ENCODE measurements around the gene TSPAN33. TPM values are rescaled to one million over a fixed set of nuclear protein-coding genes. Genes with fewer than 3 reads are reported as not detected.

TSPAN33 gene
- total and polyA plus RNA-seq, 9 of the 15 experiments (the other 6 are each of a cell fraction or from before 2014, with no cell fraction given), result 0.03 to 1.5 (median 0.23) TPM; not detected in 2

DNA sequence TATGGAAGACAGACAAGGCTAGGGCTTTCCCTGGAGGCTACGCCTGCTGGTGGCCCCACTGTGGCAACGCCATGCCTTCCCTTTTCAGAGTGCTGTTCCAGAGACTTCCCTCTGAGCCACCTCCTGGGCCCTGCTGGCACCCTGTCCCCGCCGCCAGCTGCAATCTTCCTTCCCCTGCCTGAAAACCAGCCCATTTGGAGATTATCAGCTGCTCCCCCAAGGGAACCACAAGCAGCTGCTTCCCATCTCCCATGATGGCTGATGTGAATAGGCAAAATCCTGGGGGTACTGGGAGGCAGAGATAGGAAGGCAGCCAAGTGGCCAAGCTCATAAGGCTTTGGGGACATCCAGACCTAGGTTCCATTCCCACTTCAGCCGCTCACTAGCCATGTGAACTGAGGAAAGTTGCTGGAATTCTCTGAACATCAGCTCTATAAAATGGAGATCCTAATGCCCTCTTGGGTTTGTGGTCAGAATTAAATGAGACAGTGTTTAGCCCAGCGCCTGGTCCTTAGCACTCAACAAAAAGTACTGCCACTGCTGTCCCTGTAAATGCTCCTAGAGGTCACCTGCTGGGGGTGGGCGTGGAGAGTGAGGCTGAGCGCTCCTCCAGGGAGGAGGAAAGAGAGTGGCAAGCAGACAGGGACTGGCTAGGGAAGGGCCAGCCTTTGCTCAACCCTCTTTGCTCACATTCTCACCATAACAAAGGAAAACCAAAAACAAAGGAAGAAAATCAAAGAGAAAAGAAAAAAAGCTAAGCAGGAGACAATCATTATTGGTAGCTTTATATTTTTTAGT, 5.9 kb downstream of the TSPAN33 start (continued):
- TF ChIP-seq ZNF175 (CRISPR knock-in tag; IDR thresholded peaks at IDR 0.05; ENCODE audit: low read depth) (peak; percentile 67; the same call in 1 of the 2 replicates), ZNF589 (CRISPR knock-in tag; IDR thresholded peaks at IDR 0.05; ENCODE audit: low read depth) (peak; percentile 96), KLF1 (tag; IDR thresholded peaks at IDR 0.05) (no peak), ZNF76 (CRISPR knock-in tag; IDR thresholded peaks at IDR 0.05; ENCODE audit: borderline replicate concordance) (0 out of 2 replicates have a peak, but pooled peaks have one; percentile 23), ZNF146 (CRISPR knock-in tag; IDR thresholded peaks at IDR 0.05; ENCODE audit: unreplicated experiment) (no peak), TRIM25 (IDR thresholded peaks at IDR 0.05; ENCODE audit: borderline replicate concordance) (peak; percentile 33; the same call in 1 of the 2 replicates), RBM17 (IDR thresholded peaks at IDR 0.05; ENCODE audit: borderline replicate concordance, low read depth, low read length) (no peak), ZNF778 (CRISPR knock-in tag; IDR thresholded peaks at IDR 0.05) (no peak), RBBP5 (IDR thresholded peaks at IDR 0.05; ENCODE audit: borderline replicate concordance, insufficient read depth, low read length, poor library complexity, severe bottlenecking) (no peak), HDAC1 (IDR thresholded peaks at IDR 0.05) (peak in 1 of 2 experiments; percentile 91; a peak in 2 of 4 replicates), ZNF197 (CRISPR knock-in tag; IDR thresholded peaks at IDR 0.05; ENCODE audit: low read depth) (peak; percentile 87; the same call in 1 of the 2 replicates)
- TF ChIP-seq, protein P1, sequence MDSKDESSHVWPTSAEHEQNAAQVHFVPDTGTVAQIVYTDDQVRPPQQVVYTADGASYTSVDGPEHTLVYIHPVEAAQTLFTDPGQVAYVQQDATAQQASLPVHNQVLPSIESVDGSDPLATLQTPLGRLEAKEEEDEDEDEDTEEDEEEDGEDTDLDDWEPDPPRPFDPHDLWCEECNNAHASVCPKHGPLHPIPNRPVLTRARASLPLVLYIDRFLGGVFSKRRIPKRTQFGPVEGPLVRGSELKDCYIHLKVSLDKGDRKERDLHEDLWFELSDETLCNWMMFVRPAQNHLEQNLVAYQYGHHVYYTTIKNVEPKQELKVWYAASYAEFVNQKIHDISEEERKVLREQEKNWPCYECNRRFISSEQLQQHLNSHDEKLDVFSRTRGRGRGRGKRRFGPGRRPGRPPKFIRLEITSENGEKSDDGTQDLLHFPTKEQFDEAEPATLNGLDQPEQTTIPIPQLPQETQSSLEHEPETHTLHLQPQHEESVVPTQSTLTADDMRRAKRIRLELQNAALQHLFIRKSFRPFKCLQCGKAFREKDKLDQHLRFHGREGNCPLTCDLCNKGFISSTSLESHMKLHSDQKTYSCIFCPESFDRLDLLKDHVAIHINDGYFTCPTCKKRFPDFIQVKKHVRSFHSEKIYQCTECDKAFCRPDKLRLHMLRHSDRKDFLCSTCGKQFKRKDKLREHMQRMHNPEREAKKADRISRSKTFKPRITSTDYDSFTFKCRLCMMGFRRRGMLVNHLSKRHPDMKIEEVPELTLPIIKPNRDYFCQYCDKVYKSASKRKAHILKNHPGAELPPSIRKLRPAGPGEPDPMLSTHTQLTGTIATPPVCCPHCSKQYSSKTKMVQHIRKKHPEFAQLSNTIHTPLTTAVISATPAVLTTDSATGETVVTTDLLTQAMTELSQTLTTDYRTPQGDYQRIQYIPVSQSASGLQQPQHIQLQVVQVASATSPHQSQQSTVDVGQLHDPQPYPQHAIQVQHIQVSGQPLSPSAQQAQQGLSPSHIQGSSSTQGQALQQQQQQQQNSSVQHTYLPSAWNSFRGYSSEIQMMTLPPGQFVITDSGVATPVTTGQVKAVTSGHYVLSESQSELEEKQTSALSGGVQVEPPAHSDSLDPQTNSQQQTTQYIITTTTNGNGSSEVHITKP (IDR thresholded peaks at IDR 0.05; ENCODE audit: partially characterized antibody), result peak; percentile 61
- TF ChIP-seq, protein P2, sequence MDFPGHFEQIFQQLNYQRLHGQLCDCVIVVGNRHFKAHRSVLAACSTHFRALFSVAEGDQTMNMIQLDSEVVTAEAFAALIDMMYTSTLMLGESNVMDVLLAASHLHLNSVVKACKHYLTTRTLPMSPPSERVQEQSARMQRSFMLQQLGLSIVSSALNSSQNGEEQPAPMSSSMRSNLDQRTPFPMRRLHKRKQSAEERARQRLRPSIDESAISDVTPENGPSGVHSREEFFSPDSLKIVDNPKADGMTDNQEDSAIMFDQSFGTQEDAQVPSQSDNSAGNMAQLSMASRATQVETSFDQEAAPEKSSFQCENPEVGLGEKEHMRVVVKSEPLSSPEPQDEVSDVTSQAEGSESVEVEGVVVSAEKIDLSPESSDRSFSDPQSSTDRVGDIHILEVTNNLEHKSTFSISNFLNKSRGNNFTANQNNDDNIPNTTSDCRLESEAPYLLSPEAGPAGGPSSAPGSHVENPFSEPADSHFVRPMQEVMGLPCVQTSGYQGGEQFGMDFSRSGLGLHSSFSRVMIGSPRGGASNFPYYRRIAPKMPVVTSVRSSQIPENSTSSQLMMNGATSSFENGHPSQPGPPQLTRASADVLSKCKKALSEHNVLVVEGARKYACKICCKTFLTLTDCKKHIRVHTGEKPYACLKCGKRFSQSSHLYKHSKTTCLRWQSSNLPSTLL (IDR thresholded peaks at IDR 0.05), result no peak
- TF ChIP-seq, protein P3, sequence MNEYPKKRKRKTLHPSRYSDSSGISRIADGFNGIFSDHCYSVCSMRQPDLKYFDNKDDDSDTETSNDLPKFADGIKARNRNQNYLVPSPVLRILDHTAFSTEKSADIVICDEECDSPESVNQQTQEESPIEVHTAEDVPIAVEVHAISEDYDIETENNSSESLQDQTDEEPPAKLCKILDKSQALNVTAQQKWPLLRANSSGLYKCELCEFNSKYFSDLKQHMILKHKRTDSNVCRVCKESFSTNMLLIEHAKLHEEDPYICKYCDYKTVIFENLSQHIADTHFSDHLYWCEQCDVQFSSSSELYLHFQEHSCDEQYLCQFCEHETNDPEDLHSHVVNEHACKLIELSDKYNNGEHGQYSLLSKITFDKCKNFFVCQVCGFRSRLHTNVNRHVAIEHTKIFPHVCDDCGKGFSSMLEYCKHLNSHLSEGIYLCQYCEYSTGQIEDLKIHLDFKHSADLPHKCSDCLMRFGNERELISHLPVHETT (CRISPR knock-in tag; conservative IDR thresholded peaks at IDR 0.05 in 1 of 2, IDR thresholded peaks at IDR 0.05 in 1 of 2), result peak in 1 of 2 experiments; percentile 89; a peak in 2 of 4 replicates

Data from K562 (cell line).